Coronary artery (tissue), 2 donors: ENCODE results near the gene CCR5AS.

Experiments
- DNase-seq: peaks from one replicate; pipeline ENCODE4 v3.0.0-alpha.2; 2017; ENCODE audit warnings: low spot score
- H3K27ac ChIP-seq, 2 donors: fragments of 200-600 bp; sonication (generic); one replicate each; pipeline ENCODE4 v1.5.1; 2016 to 2019
- H3K4me3 ChIP-seq: fragments of 200-600 bp; sonication (generic); 2 replicates; pipeline ENCODE4 v1.5.1; 2016; ENCODE audit warnings: mild to moderate bottlenecking, moderate library complexity
- CTCF ChIP-seq: fragments of 200-600 bp; sonication (generic); IDR thresholded peaks from one replicate; pipeline ENCODE4 v1.5.1; 2019; ENCODE audit warnings: antibody characterized with exemption

The CCR5AS gene

GRCh38 chr3:46383211-46383950 is 23.5 kb downstream of the CCR5AS start:
- no peak overlapping the region for H3K27ac ChIP-seq

GRCh38 chr3:46381625-46382024 is 25.2 kb downstream of the CCR5AS start:
- peak; percentile 57 for DNase-seq
- TF ChIP-seq CTCF: no peak
- Histone ChIP-seq H3K27ac (no peak overlapping the region), H3K4me3 (no peak overlapping the region)

More at GRCh38 chr3:46383211-46383950, 23.5 kb downstream of the CCR5AS start:
- H3K4me3 ChIP-seq: no peak overlapping the region
- TF ChIP-seq CTCF: no peak
- DNase-seq: peak; percentile 50

GRCh38 chr3:46380471-46381221 is 26.2 kb downstream of the CCR5AS start:
- peak; percentile 22 for DNase-seq
- no peak for TF ChIP-seq CTCF
- peak overlapping the region in 1 of 2 donors; percentile 18 for H3K27ac ChIP-seq
- H3K4me3 ChIP-seq: no peak overlapping the region

- DNase-seq: no peak
- Histone ChIP-seq H3K4me3 (no peak overlapping the region), H3K27ac (no peak overlapping the region)
- TF ChIP-seq CTCF: no peak
These were observed 28.4 kb downstream of the CCR5AS start for GRCh38 chr3:46378426-46378942.

GRCh38 chr3:46375814-46376213 is 31.1 kb downstream of the CCR5AS start:
- no peak for DNase-seq

GRCh38 chr3:46375218-46375617 is 31.6 kb downstream of the CCR5AS start:
- no peak overlapping the region for H3K4me3 ChIP-seq

More at GRCh38 chr3:46375814-46376213, 31.1 kb downstream of the CCR5AS start:
- TF ChIP-seq CTCF: no peak
- Histone ChIP-seq H3K27ac (no peak overlapping the region), H3K4me3 (no peak overlapping the region)

More at GRCh38 chr3:46375218-46375617, 31.6 kb downstream of the CCR5AS start:
- no peak for DNase-seq
- TF ChIP-seq CTCF: no peak
- H3K27ac ChIP-seq: no peak overlapping the region
